GM19043 (cell line): ENCODE results near the gene SPTBN5.
"Not testable (repeated sequence)": the region's sequence is repeated elsewhere in the genome, so short reads cannot be mapped to it uniquely, and the experiment has no call there.

Experiments used
- ATAC-seq: cut with Tn5 transposase; IDR thresholded peaks from one replicate; pipeline ENCODE4 v1.9.1; 2021; ENCODE audit warnings: low read depth; ENCODE audit not compliant: unreplicated experiment

SPTBN5 gene

GRCh38 chr15:41850482-41851166, 43.2 kb downstream of the SPTBN5 start:
- ATAC-seq: no peak

GRCh38 chr15:41849861-41850260, 44.0 kb downstream of the SPTBN5 start:
- ATAC-seq: no peak

- ATAC-seq: no peak
Measured at GRCh38 chr15:41849204-41849603, 44.6 kb downstream of the SPTBN5 start.

GRCh38 chr15:41848631-41849030, 45.2 kb downstream of the SPTBN5 start:
- ATAC-seq: no peak

- ATAC-seq: no peak
Measured at GRCh38 chr15:41847981-41848380, 45.9 kb downstream of the SPTBN5 start.

GRCh38 chr15:41847206-41847605, 46.6 kb downstream of the SPTBN5 start:
- ATAC-seq: no peak

GRCh38 chr15:41844814-41845213, 49.0 kb downstream of the SPTBN5 start:
- ATAC-seq: no peak

GRCh38 chr15:41843571-41843970, 50.3 kb downstream of the SPTBN5 start:
- ATAC-seq: no peak

- no peak for ATAC-seq
Measured at GRCh38 chr15:41842229-41842628, 51.6 kb downstream of the SPTBN5 start.

- ATAC-seq: no peak
Measured at GRCh38 chr15:41841131-41841530, 52.7 kb downstream of the SPTBN5 start.

- ATAC-seq: no peak
Measured at GRCh38 chr15:41840673-41841072, 53.2 kb downstream of the SPTBN5 start.

- ATAC-seq: no peak
Measured at GRCh38 chr15:41839781-41840491, 53.9 kb downstream of the SPTBN5 start.

- ATAC-seq: no peak
Measured at GRCh38 chr15:41838400-41838897, 55.4 kb downstream of the SPTBN5 start, which contains the start of gene PLA2G4B. Gene PLA2G4B (plus strand): TSS chr15:41838847. CDS start chr15:41838914, 67 bp downstream.

GRCh38 chr15:41836713-41837454, 57.0 kb downstream of the SPTBN5 start:
- no peak for ATAC-seq

- ATAC-seq: no peak
Measured at GRCh38 chr15:41836073-41836472, 57.8 kb downstream of the SPTBN5 start.

- no peak for ATAC-seq
Measured at GRCh38 chr15:41834096-41834495, 59.8 kb downstream of the SPTBN5 start.

- no peak for ATAC-seq
Measured at GRCh38 chr15:41832875-41833274, 61.0 kb downstream of the SPTBN5 start.

- ATAC-seq: no peak
Measured at GRCh38 chr15:41832208-41832607, 61.6 kb downstream of the SPTBN5 start.

GRCh38 chr15:41831291-41831690, 62.6 kb downstream of the SPTBN5 start:
- not testable (repeated sequence) for ATAC-seq

- ATAC-seq: no peak
Measured at GRCh38 chr15:41829959-41830646, 63.8 kb downstream of the SPTBN5 start.

GRCh38 chr15:41828807-41829141, 65.1 kb downstream of the SPTBN5 start:
- no peak for ATAC-seq
